HCT116 (cell line): ENCODE results near the gene SOX1.

Experiments
- CTCF ChIP-seq, 3 experiments: fragments of 200-600 bp in 1 of 3; sonication (generic) in 1 of 3; IDR thresholded peaks in 2 of 3; conservative IDR thresholded peaks in 1 of 3; 2 replicates each; pipeline ENCODE4 v1.5.1; 2012 to 2017; ENCODE audit warnings: low read depth in 2 of 3, low read length in 2 of 3, antibody characterized with exemption in 1 of 3, borderline replicate concordance in 1 of 3, control low read depth in 1 of 3, mild to moderate bottlenecking in 1 of 3, mixed read lengths in 1 of 3, mixed run types in 1 of 3, moderate library complexity in 1 of 3; ENCODE audit not compliant: insufficient read depth in 1 of 3
- EGR1 ChIP-seq: IDR thresholded peaks from 2 replicates; pipeline ENCODE4 v1.6.1; 2012; ENCODE audit warnings: low read depth
- ELF1 ChIP-seq: IDR thresholded peaks from 2 replicates; pipeline ENCODE4 v1.6.1; 2012; ENCODE audit warnings: low read depth, borderline replicate concordance
- EZH2 ChIP-seq: fragments of 200-600 bp; sonication (generic); IDR thresholded peaks from 2 replicates; pipeline ENCODE4 v1.6.1; 2017; ENCODE audit warnings: antibody characterized with exemption, mixed run types
- EZH2phosphoT487 ChIP-seq: fragments of 200-600 bp; IDR thresholded peaks from 2 replicates; pipeline ENCODE4 v1.6.1; 2018; ENCODE audit warnings: antibody characterized with exemption, borderline replicate concordance
- MAX ChIP-seq: IDR thresholded peaks from 2 replicates; pipeline ENCODE4 v1.6.1; 2012
- POLR2A ChIP-seq: IDR thresholded peaks from 2 replicates; pipeline ENCODE4 v1.7.0; 2011; ENCODE audit warnings: borderline replicate concordance; ENCODE audit not compliant: insufficient read depth, insufficient read length; ENCODE audit errors: extremely low read depth
- POLR2AphosphoS5 ChIP-seq: IDR thresholded peaks from 2 replicates; pipeline ENCODE4 v1.6.1; 2011; ENCODE audit warnings: mild to moderate bottlenecking, low read depth, low read length, moderate library complexity
- RAD21 ChIP-seq: IDR thresholded peaks from 2 replicates; pipeline ENCODE4 v1.6.1; 2012; ENCODE audit warnings: low read depth, mild to moderate bottlenecking
- ZFX ChIP-seq: fragments of 450-650 bp; IDR thresholded peaks from 2 replicates; pipeline ENCODE4 v1.6.1; 2017
- TF ChIP-seq, protein P1 (sequence below): IDR thresholded peaks from 2 replicates; pipeline ENCODE4 v1.6.1; 2012; ENCODE audit warnings: low read depth

DNA sequence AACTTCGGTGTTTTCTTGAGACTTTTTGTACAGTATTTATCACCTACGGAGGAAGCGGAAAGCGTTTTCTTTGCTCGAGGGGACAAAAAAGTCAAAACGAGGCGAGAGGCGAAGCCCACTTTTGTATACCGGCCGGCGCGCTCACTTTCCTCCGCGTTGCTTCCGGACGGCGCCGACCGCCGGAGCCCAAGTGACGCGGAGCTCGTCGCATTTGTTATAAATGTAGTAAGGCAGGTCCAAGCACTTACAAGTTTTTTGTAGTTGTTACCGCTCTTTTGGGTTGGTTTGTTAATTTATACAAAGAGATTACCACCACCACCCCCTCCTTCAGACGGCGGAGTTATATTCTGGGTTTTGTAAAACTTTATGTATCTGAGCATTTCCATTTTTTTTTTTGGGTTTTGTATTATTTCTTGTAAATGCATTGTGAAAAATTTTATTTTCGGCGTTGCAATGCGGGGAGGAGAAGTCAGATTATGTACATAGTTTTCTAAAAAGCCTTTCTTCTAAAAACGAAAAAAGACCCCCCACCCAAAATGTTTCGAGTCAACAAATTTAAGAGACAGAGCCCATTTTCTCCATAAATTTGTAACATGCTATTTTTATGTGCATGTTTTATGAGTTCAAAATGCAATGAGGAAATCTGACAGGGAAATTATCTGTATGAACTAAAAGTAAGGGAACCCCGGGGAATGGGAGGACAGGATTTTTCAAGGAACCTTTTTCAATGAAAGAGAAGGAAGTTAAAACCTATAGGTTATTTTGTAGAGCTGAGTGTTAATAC, 2.3 kb downstream of the SOX1 start:
- no peak for TF ChIP-seq CTCF (IDR thresholded peaks at IDR 0.05 in 2 of 3, conservative IDR thresholded peaks at IDR 0.05 in 1 of 3; ENCODE audit: borderline replicate concordance in 1 of 3, insufficient read depth in 1 of 3, low read depth in 2 of 3, low read length in 2 of 3)
- no peak for TF ChIP-seq RAD21
- TF ChIP-seq POLR2A: no peak
- no peak for TF ChIP-seq POLR2AphosphoS5
- TF ChIP-seq ZFX: no peak
- TF ChIP-seq, protein P1, sequence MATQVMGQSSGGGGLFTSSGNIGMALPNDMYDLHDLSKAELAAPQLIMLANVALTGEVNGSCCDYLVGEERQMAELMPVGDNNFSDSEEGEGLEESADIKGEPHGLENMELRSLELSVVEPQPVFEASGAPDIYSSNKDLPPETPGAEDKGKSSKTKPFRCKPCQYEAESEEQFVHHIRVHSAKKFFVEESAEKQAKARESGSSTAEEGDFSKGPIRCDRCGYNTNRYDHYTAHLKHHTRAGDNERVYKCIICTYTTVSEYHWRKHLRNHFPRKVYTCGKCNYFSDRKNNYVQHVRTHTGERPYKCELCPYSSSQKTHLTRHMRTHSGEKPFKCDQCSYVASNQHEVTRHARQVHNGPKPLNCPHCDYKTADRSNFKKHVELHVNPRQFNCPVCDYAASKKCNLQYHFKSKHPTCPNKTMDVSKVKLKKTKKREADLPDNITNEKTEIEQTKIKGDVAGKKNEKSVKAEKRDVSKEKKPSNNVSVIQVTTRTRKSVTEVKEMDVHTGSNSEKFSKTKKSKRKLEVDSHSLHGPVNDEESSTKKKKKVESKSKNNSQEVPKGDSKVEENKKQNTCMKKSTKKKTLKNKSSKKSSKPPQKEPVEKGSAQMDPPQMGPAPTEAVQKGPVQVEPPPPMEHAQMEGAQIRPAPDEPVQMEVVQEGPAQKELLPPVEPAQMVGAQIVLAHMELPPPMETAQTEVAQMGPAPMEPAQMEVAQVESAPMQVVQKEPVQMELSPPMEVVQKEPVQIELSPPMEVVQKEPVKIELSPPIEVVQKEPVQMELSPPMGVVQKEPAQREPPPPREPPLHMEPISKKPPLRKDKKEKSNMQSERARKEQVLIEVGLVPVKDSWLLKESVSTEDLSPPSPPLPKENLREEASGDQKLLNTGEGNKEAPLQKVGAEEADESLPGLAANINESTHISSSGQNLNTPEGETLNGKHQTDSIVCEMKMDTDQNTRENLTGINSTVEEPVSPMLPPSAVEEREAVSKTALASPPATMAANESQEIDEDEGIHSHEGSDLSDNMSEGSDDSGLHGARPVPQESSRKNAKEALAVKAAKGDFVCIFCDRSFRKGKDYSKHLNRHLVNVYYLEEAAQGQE: no peak
- TF ChIP-seq MAX: no peak
- TF ChIP-seq EZH2: no peak
- no peak for TF ChIP-seq EZH2phosphoT487
- TF ChIP-seq EGR1: no peak
- TF ChIP-seq ELF1: no peak
